PC-9 (cell line): ENCODE data around the gene PNPLA7. TPM values are rescaled to one million over a fixed set of nuclear protein-coding genes. Genes with fewer than 3 reads are reported as not detected.
"Not testable (repeated sequence)": the region's sequence is repeated elsewhere in the genome, so short reads cannot be mapped to it uniquely, and the experiment has no call there.

Experiments used
- BruUV-seq: library from RNA; stranded (reverse); fragments of 400-500 nt; replicated peaks from 2 replicates; lab custom pipeline; 2021; lab: Mats Ljungman, UMichigan
- CTCF ChIA-PET: fragments of 300-600 bp; sonication (Branson Sonifier 250); formaldehyde crosslinking; loops from one replicate; lab custom pipeline; 2022; ENCODE audit warnings: antibody characterized with exemption; lab: Charles Lee
- POLR2A ChIA-PET: fragments of 300-600 bp; sonication (Branson Sonifier 250); formaldehyde crosslinking; loops from one replicate; lab custom pipeline; 2022; ENCODE audit warnings: antibody characterized with exemption; ENCODE audit not compliant: unreplicated experiment; lab: Charles Lee
- DNase-seq, 2 experiments: peaks; one replicate each; pipeline versions ENCODE4 v3.0.0 to v3.0.0-alpha.2; 2015 to 2022; ENCODE audit warnings: mixed read lengths in 1 of 2
- H2AFZ ChIP-seq: fragments of 200-600 bp; sonication (generic); 2 replicates; pipeline ENCODE4 v1.8.1; 2017; ENCODE audit warnings: antibody characterized with exemption
- H3F3A ChIP-seq: fragments of 200-600 bp; sonication (generic); 2 replicates; pipeline ENCODE4 v1.8.1; 2017; ENCODE audit warnings: antibody characterized with exemption, mild to moderate bottlenecking, low read depth; ENCODE audit not compliant: insufficient read depth
- H3K27ac ChIP-seq: fragments of 200-600 bp; sonication (generic); 2 replicates; pipeline ENCODE4 v1.6.1; 2016; ENCODE audit warnings: mixed run types
- H3K27me3 ChIP-seq: fragments of 200-600 bp; sonication (generic); 2 replicates; pipeline ENCODE4 v1.6.1; 2016; ENCODE audit warnings: low read depth, mixed run types; ENCODE audit not compliant: insufficient read depth
- H3K36me3 ChIP-seq: fragments of 200-600 bp; sonication (generic); 2 replicates; pipeline ENCODE4 v1.6.1; 2016; ENCODE audit warnings: low read depth, mixed run types
- H3K4me1 ChIP-seq: fragments of 200-600 bp; sonication (generic); replicated peaks from 2 replicates; pipeline ENCODE4 v1.6.1; 2016; ENCODE audit warnings: mixed run types; ENCODE audit not compliant: insufficient read depth
- H3K4me2 ChIP-seq: fragments of 200-600 bp; sonication (generic); 2 replicates; pipeline ENCODE4 v1.6.1; 2017; ENCODE audit warnings: mixed run types
- H3K4me3 ChIP-seq: fragments of 200-600 bp; sonication (generic); 2 replicates; pipeline ENCODE4 v1.6.1; 2016; ENCODE audit warnings: mixed run types
- H3K79me2 ChIP-seq: fragments of 200-600 bp; sonication (generic); 2 replicates; pipeline ENCODE4 v1.6.1; 2017; ENCODE audit warnings: low read depth, mixed run types
- H3K9me2 ChIP-seq: fragments of 200-600 bp; sonication (generic); 2 replicates; pipeline ENCODE4 v1.8.1; 2017; ENCODE audit warnings: mild to moderate bottlenecking; ENCODE audit not compliant: insufficient read depth
- H3K9me3 ChIP-seq: fragments of 200-600 bp; sonication (generic); 2 replicates; pipeline ENCODE4 v1.8.1; 2016; ENCODE audit warnings: low read depth; ENCODE audit not compliant: insufficient read depth
- H4K20me1 ChIP-seq: fragments of 200-600 bp; sonication (generic); 2 replicates; pipeline ENCODE4 v1.8.1; 2017; ENCODE audit not compliant: insufficient read depth
- EZH2 ChIP-seq: fragments of 200-600 bp; sonication (generic); IDR thresholded peaks from 2 replicates; pipeline ENCODE4 v1.8.0; 2017; ENCODE audit warnings: antibody characterized with exemption, low read depth
- intact Hi-C: fragments of 100-400 bp; cut with micrococcal nuclease; formaldehyde crosslinking; loops from one replicate; pipeline ENCODE4 v1.10.0; 2022; ENCODE audit not compliant: unreplicated experiment
- total RNA-seq: library from RNA; stranded (reverse); gene quantifications from 2 replicates; pipeline ENCODE4 v1.2.3, GENCODE V29; 2021
- TF ChIP-seq, protein P1 (sequence below): fragments of 200-600 bp; sonication (generic); conservative IDR thresholded peaks from 2 replicates; pipeline ENCODE4 v1.6.1; 2017; ENCODE audit warnings: mixed run types, antibody characterized with exemption, mild to moderate bottlenecking, moderate library complexity

PNPLA7 gene
- total RNA-seq, 1 experiment from 2014 or later: 1.9 TPM

GRCh38 chr9:137569609-137570203 lies 19.5 kb upstream of the PNPLA7 start:
- BruUV-seq: no TSS peak
- POLR2A ChIA-PET: no interaction called here
- H3K4me3 ChIP-seq: no peak overlapping the region

DNA sequence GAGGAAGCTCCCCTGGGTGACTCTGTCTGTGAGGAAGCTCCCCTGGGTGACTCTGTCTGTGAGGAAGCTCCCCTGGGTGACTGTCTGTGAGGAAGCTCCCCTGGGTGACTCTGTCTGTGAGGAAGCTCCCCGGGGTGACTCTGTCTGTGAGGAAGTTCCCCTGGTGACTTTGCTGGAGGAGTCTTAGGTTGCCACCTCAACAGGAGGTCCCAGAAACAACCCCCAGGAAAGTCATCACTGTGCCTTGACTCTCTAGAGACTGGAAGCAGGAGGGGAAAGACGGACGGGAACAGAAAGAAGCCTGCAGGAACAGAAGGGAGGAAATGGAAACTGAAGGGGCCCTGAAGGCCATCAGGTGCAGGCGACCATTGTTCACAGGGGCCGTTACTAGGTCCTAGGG lies 18.2 kb upstream of the PNPLA7 start:
- H3K4me2 ChIP-seq, H3K79me2 ChIP-seq, CTCF ChIA-PET, POLR2A ChIA-PET, H3K4me1 ChIP-seq, BruUV-seq, H3K27ac ChIP-seq, H3F3A ChIP-seq, H3K9me3 ChIP-seq, DNase-seq, H4K20me1 ChIP-seq, H2AFZ ChIP-seq, H3K4me3 ChIP-seq, H3K27me3 ChIP-seq, intact Hi-C loops, H3K9me2 ChIP-seq: not testable (repeated sequence)
- peaks cover 11% of the 10 kb centered on the region for H3K36me3 ChIP-seq

More at GRCh38 chr9:137569609-137570203, 19.5 kb upstream of the PNPLA7 start:
- H3K79me2 ChIP-seq: no peaks in the 10 kb centered on the region
- H3K9me3 ChIP-seq: no peaks in the 10 kb centered on the region
- H3K36me3 ChIP-seq: peaks cover 11% of the 10 kb centered on the region
- H4K20me1 ChIP-seq: no peaks in the 10 kb centered on the region; the same call in 1 of the 2 replicates
- H3K27ac ChIP-seq: no peak overlapping the region
- DNase-seq: no peak
- no peak overlapping the region for H2AFZ ChIP-seq
- intact Hi-C loops: no loop called here
- CTCF ChIA-PET: interaction anchor here (0.6 kb wide), 1 partner anchor 53 kb away, joined by 5 read pairs; no protein-coding TSS in a partner anchor
- TF ChIP-seq EZH2: no peak
- TF ChIP-seq, protein P1, sequence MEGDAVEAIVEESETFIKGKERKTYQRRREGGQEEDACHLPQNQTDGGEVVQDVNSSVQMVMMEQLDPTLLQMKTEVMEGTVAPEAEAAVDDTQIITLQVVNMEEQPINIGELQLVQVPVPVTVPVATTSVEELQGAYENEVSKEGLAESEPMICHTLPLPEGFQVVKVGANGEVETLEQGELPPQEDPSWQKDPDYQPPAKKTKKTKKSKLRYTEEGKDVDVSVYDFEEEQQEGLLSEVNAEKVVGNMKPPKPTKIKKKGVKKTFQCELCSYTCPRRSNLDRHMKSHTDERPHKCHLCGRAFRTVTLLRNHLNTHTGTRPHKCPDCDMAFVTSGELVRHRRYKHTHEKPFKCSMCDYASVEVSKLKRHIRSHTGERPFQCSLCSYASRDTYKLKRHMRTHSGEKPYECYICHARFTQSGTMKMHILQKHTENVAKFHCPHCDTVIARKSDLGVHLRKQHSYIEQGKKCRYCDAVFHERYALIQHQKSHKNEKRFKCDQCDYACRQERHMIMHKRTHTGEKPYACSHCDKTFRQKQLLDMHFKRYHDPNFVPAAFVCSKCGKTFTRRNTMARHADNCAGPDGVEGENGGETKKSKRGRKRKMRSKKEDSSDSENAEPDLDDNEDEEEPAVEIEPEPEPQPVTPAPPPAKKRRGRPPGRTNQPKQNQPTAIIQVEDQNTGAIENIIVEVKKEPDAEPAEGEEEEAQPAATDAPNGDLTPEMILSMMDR: no peak
- no peaks in the 10 kb centered on the region for H3F3A ChIP-seq
- H3K27me3 ChIP-seq: no peaks in the 10 kb centered on the region
- no peaks in the 10 kb centered on the region for H3K4me1 ChIP-seq
- no peak overlapping the region for H3K4me2 ChIP-seq
- H3K9me2 ChIP-seq: no peaks in the 10 kb centered on the region

GRCh38 chr9:137564817-137565411 lies 14.7 kb upstream of the PNPLA7 start:
- no TSS peak for BruUV-seq
- TF ChIP-seq, protein P1: no peak
- no peak for TF ChIP-seq EZH2
- Histone ChIP-seq H3F3A (no peaks in the 10 kb centered on the region), H3K9me3 (no peaks in the 10 kb centered on the region), H3K4me3 (no peak overlapping the region), H4K20me1 (no peaks in the 10 kb centered on the region; the same call in 1 of the 2 replicates), H3K36me3 (0 out of 2 replicates have a peak, but pooled peaks cover 1% of the 10 kb centered on the region), H3K4me1 (no peaks in the 10 kb centered on the region), H3K27ac (no peak overlapping the region), H3K4me2 (no peak overlapping the region), H3K27me3 (no peaks in the 10 kb centered on the region), H2AFZ (no peak overlapping the region), H3K9me2 (no peaks in the 10 kb centered on the region), H3K79me2 (no peaks in the 10 kb centered on the region)
- ChIA-PET POLR2A (no interaction called here), CTCF (no interaction called here)
- no peak for DNase-seq
- intact Hi-C loops: no loop called here
